Measurements from ENCODE around the gene TMEM132A. TPM values are rescaled to one million over a fixed set of nuclear protein-coding genes. Genes with fewer than 3 reads are reported as not detected.

TMEM132A gene
- total RNA-seq, 1 donor from 2014 or later = 197 TPM

DNA sequence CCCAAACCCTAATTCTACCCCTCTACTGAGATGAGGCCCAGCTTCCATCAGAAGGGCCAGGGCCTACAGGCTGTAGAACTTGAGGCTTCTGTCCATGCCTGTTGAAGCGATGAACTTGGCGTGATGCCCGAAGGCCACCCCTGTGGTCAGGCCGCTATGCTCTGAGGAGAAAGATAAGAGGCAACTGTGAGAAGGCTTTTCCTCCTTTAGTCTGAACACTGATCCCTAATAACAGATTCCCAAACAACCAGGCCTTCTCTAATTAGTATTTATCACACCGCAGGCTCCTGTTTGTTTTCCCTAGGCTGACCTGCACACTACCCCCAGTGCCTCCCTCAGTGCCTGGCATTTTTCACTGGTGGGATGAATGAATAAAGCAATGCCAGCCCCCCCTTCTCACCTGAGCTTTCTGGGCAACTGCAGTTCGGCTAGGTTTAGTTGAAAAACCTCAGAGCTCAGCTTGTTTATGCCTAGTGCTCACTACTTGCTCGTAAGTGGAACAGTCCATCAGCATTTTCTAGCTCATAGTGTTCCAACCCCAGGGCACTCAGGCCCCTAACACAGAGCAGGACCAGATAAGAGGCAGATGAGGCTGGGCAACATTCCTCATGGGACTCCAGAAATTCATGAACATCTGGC, 33.0 kb upstream of the TMEM132A start:
- Mint-ChIP-seq H3K27ac (peak overlapping the region; percentile 12), H3K4me3 (no peak overlapping the region), H3K27me3 (ENCODE audit: low read depth) (no peaks in the 10 kb centered on the region), H3K9me3 (no peaks in the 10 kb centered on the region), H3K4me1 (peaks cover 8% of the 10 kb centered on the region), H3K36me3 (peaks cover 27% of the 10 kb centered on the region)
- TF ChIP-seq, protein P1, sequence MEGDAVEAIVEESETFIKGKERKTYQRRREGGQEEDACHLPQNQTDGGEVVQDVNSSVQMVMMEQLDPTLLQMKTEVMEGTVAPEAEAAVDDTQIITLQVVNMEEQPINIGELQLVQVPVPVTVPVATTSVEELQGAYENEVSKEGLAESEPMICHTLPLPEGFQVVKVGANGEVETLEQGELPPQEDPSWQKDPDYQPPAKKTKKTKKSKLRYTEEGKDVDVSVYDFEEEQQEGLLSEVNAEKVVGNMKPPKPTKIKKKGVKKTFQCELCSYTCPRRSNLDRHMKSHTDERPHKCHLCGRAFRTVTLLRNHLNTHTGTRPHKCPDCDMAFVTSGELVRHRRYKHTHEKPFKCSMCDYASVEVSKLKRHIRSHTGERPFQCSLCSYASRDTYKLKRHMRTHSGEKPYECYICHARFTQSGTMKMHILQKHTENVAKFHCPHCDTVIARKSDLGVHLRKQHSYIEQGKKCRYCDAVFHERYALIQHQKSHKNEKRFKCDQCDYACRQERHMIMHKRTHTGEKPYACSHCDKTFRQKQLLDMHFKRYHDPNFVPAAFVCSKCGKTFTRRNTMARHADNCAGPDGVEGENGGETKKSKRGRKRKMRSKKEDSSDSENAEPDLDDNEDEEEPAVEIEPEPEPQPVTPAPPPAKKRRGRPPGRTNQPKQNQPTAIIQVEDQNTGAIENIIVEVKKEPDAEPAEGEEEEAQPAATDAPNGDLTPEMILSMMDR (IDR thresholded peaks at IDR 0.05; ENCODE audit: unreplicated experiment) = no peak
- DNase-seq (ENCODE audit: low spot score in 2 of 2, unreplicated experiment in 2 of 2) = no peak

DNA sequence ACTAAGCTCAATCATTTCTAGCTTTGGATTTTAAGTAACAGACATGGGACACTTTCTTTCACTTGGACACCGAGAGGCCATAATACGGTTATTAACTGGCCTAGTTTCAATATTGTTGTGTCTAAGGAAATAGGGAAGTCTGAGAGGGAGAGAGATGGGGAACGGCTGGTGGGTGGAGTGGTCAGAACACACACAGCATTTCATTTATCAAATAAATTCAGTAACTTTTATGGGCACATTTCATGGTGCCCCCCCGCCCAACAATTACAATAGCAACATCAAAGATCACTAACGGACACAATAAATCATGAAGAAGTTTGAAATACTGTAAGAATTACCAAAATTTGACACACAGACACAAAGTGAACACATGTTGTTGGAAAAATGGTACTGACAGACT, 28.6 kb upstream of the TMEM132A start:
- Mint-ChIP-seq H3K9me3 (no peaks in the 10 kb centered on the region), H3K27me3 (ENCODE audit: low read depth) (no peaks in the 10 kb centered on the region), H3K4me1 (peaks cover 2% of the 10 kb centered on the region), H3K27ac (no peak overlapping the region), H3K4me3 (no peak overlapping the region), H3K36me3 (peaks cover 34% of the 10 kb centered on the region)
- TF ChIP-seq, protein P1 (IDR thresholded peaks at IDR 0.05; ENCODE audit: unreplicated experiment) = no peak
- no peak for DNase-seq (ENCODE audit: low spot score in 2 of 2, unreplicated experiment in 2 of 2)

DNA sequence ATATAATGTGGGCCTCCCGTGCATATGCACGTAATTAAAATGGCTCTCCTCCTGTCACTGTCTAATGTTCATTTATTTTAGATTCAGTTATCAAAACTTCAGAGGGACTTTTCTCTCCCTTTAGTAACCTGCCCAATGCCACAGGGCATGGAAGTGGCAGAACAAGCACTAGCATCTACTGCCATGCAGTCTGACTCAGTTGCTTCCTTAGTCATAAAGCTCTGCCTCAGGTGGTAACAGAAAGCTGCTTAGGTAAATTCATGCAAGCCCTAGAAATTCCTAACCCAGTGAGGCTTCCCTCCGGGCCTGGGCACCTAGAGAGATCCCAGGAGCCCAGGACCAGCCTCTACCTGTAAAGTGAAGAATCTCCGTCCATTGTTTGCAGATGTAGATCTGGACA, 26.8 kb upstream of the TMEM132A start:
- DNase-seq (ENCODE audit: low spot score in 2 of 2, unreplicated experiment in 2 of 2) = no peak
- Mint-ChIP-seq H3K36me3 (peaks cover 31% of the 10 kb centered on the region), H3K27ac (no peak overlapping the region), H3K4me1 (no peaks in the 10 kb centered on the region), H3K9me3 (no peaks in the 10 kb centered on the region), H3K4me3 (no peak overlapping the region), H3K27me3 (ENCODE audit: low read depth) (no peaks in the 10 kb centered on the region)
- TF ChIP-seq, protein P1 (IDR thresholded peaks at IDR 0.05; ENCODE audit: unreplicated experiment) = no peak

DNA sequence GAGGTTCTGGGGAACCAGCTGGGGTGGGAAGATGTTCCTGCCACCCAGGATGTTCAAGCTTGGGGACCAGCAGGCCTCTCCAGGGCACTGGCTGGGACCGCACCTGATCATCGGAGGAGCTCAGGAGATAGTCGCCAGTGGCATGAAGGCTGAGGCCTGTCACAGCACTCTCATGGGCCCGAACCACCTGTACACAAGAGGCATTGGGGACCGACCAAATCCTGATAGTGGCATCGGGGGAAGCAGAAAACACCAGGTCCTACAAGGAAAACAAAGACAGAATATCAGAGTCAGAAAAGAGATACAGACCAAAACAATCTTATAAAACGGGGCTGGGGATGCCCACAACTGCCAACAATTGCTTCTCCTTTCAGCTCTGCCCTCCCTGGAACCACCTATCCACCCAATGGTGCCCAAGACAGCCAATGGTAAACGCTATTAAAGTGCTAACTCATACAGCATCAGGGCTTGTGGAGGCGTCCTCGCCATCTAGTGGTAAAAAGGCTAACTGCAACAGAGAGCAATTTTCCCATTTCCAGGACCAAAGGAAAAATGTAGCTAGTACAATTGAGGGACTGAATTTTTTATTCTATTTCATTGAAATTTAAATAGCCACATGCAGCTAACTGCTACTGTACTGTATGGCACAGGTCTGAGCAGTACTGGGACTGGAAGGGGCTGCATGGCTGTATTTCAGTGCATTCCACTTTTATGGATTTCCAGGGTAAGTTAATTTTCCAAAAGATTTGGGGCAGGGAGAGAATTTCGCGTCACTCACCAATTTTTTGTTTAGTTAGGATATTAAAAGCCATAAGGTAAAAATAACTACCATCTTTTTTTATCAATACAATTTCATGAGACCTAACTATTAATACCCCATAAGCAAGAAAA, 25.0 kb upstream of the TMEM132A start:
- peaks cover 4% of the 10 kb centered on the region for H3K4me1 Mint-ChIP-seq
- no peak for DNase-seq (ENCODE audit: low spot score in 2 of 2, unreplicated experiment in 2 of 2)
- H3K36me3 Mint-ChIP-seq = peaks cover 28% of the 10 kb centered on the region
- H3K9me3 Mint-ChIP-seq = no peaks in the 10 kb centered on the region
- no peaks in the 10 kb centered on the region for H3K27me3 Mint-ChIP-seq (ENCODE audit: low read depth)
- H3K4me3 Mint-ChIP-seq = no peak overlapping the region
- TF ChIP-seq, protein P1 (IDR thresholded peaks at IDR 0.05; ENCODE audit: unreplicated experiment) = peak; percentile 92
- H3K27ac Mint-ChIP-seq = peak overlapping the region; percentile 61

DNA sequence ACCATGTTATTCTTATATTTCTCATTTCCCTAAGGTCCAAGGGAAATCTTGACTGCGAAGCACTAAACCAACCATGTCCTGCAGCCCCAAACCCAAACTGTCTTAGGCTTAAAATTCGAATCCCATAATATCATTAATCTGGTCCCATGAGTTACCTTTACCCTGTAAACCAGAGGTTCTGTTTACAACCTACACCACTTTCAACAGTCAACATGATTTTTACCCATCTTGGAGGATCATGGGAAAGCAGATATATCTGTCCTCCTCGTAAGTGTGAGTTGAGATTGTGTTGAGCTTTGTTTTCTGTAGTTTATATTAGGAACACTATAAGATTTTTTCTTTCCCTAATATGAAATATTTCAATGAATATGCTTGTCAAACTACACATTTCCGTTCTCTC, 24.3 kb upstream of the TMEM132A start:
- TF ChIP-seq, protein P1 (IDR thresholded peaks at IDR 0.05; ENCODE audit: unreplicated experiment) = no peak
- Mint-ChIP-seq H3K27ac (peak overlapping the region; percentile 9), H3K36me3 (peaks cover 25% of the 10 kb centered on the region)

More for the DNA sequence above, 24.3 kb upstream of the TMEM132A start:
- no peak for DNase-seq (ENCODE audit: low spot score in 2 of 2, unreplicated experiment in 2 of 2)
- no peaks in the 10 kb centered on the region for H3K27me3 Mint-ChIP-seq (ENCODE audit: low read depth)
- H3K9me3 Mint-ChIP-seq = no peaks in the 10 kb centered on the region
- peaks cover 9% of the 10 kb centered on the region for H3K4me1 Mint-ChIP-seq
- no peak overlapping the region for H3K4me3 Mint-ChIP-seq
